ENCODE results near the gene CPTP.
"Not testable (repeated sequence)": the region's sequence is repeated elsewhere in the genome, so short reads cannot be mapped to it uniquely, and the experiment has no call there.

Gene CPTP

GRCh38 chr1:1367315-1367714, 42.7 kb downstream of the CPTP start:
- no peak for TF ChIP-seq CTCF (IDR thresholded peaks at IDR 0.05; ENCODE audit: low read depth, low read length)
- no peak overlapping the region for H3K4me3 ChIP-seq (ENCODE audit: low read depth, low read length)

- not testable (repeated sequence) for H3K4me3 ChIP-seq (ENCODE audit: low read depth, low read length)
Measured at GRCh38 chr1:1370094-1370493, 45.5 kb downstream of the CPTP start.

- no peak overlapping the region for H3K4me3 ChIP-seq (ENCODE audit: low read depth, low read length)
- no peak for TF ChIP-seq CTCF (IDR thresholded peaks at IDR 0.05; ENCODE audit: low read depth, low read length)
Measured at GRCh38 chr1:1370771-1371300, 46.2 kb downstream of the CPTP start.

- TF ChIP-seq CTCF (IDR thresholded peaks at IDR 0.05; ENCODE audit: low read depth, low read length) = no peak
- no peak overlapping the region for H3K4me3 ChIP-seq (ENCODE audit: low read depth, low read length)
Measured at GRCh38 chr1:1371364-1371745, 46.8 kb downstream of the CPTP start.

GRCh38 chr1:1371746-1372711, 47.4 kb downstream of the CPTP start:
- TF ChIP-seq CTCF (IDR thresholded peaks at IDR 0.05; ENCODE audit: low read depth, low read length) = peak; percentile 93
- H3K4me3 ChIP-seq (ENCODE audit: low read depth, low read length) = no peak overlapping the region

GRCh38 chr1:1373051-1373814, 48.6 kb downstream of the CPTP start:
- H3K4me3 ChIP-seq (ENCODE audit: low read depth, low read length) = peak overlapping the region; percentile 89; the same call in 1 of the 2 replicates

More at GRCh38 chr1:1373051-1373814, 48.6 kb downstream of the CPTP start:
- TF ChIP-seq CTCF (IDR thresholded peaks at IDR 0.05; ENCODE audit: low read depth, low read length) = no peak

Measured in WI38 (cell line).